Calu3 (cell line): ENCODE data around the gene TMEM126A. TPM values are rescaled to one million over a fixed set of nuclear protein-coding genes. Genes with fewer than 3 reads are reported as not detected.

Experiments
- BruUV-seq: library from RNA; stranded (reverse); fragments of 400-500 nt; replicated peaks from 2 replicates; lab custom pipeline; 2021; lab: Mats Ljungman, UMichigan
- CTCF ChIA-PET: fragments of 300-600 bp; sonication (Branson Sonifier 250); formaldehyde crosslinking; loops from one replicate; lab custom pipeline; 2022; ENCODE audit warnings: antibody characterized with exemption; lab: Charles Lee
- DNase-seq: peaks from one replicate; pipeline ENCODE4 v3.0.0; 2022
- H3K27ac Mint-ChIP-seq: one replicate; pipeline ENCODE4 v1.8.0; 2022; ENCODE audit warnings: mixed read lengths; ENCODE audit not compliant: unreplicated experiment
- H3K27me3 Mint-ChIP-seq: one replicate; pipeline ENCODE4 v1.8.0; 2022; ENCODE audit warnings: mixed read lengths; ENCODE audit not compliant: unreplicated experiment
- H3K36me3 Mint-ChIP-seq: one replicate; pipeline ENCODE4 v1.8.0; 2022; ENCODE audit warnings: mild to moderate bottlenecking, moderate library complexity, mixed read lengths; ENCODE audit not compliant: insufficient read depth, unreplicated experiment
- H3K4me1 Mint-ChIP-seq: one replicate; pipeline ENCODE4 v1.8.0; 2022; ENCODE audit warnings: mild to moderate bottlenecking, low read depth, mixed read lengths; ENCODE audit not compliant: unreplicated experiment
- H3K4me3 Mint-ChIP-seq: one replicate; pipeline ENCODE4 v1.8.0; 2022; ENCODE audit warnings: mild to moderate bottlenecking, low read depth, moderate library complexity, mixed read lengths; ENCODE audit not compliant: unreplicated experiment
- H3K9me3 Mint-ChIP-seq: one replicate; pipeline ENCODE4 v1.8.0; 2022; ENCODE audit warnings: low read depth, mixed read lengths; ENCODE audit not compliant: unreplicated experiment
- intact Hi-C: fragments of 100-400 bp; cut with micrococcal nuclease; formaldehyde crosslinking; loops from one replicate; pipeline ENCODE4 v1.10.0; 2022; ENCODE audit not compliant: unreplicated experiment
- total RNA-seq: library from RNA; stranded (reverse); gene quantifications from 2 replicates; pipeline ENCODE4 v1.2.3, GENCODE V29; 2022
- TF ChIP-seq, protein P1 (sequence below): fragments of 200-600 bp; IDR thresholded peaks from one replicate; pipeline ENCODE4 v1.8.0; 2022; ENCODE audit warnings: antibody characterized with exemption; ENCODE audit not compliant: unreplicated experiment

TMEM126A gene
- total RNA-seq, 1 experiment from 2014 or later: 22.9 TPM

DNA sequence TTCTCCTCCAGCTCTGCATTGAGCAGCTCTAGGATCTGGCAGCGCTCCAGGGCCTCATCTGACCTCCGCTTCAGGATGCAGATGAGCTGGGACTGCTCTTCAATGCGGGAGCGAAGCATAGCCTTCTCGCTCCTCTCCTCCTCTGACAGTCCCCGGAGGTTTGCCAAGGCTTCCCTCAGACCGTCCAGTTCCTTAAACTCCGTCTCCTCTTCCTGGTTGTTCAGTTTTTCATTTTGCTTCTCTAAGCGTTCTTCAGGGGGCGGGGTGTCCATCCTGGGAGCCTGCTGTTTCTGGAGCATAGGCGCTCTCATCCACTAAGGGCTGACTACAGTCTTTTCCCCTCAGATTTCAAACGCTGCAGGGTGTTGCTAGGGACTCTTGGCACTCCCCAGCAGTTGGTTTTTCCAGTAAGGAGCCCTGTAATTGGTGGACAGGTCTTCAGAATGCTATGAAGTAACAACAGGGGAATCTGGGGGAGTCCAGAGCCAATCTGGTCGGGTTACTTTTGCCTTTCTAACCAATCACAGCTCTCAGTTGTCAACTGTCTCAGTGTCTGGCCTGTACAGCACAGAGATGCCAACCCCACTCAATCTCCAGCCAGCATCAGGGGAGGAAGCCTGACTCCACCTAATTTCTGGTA is 38.2 kb downstream of the TMEM126A start, which contains the start of gene CCDC89:
Gene CCDC89 (minus strand): TSS at position 376 of the 640 bp plus-strand sequence. CDS start 65 bp downstream, at position 311.
- intact Hi-C loops: no loop called here
- Mint-ChIP-seq H3K4me1 (peaks cover 7% of the 10 kb centered on the region), H3K27me3 (no peaks in the 10 kb centered on the region), H3K36me3 (no peaks in the 10 kb centered on the region), H3K27ac (no peak within 1 kb of the TSS), H3K4me3 (no peak within 1 kb of the TSS), H3K9me3 (no peaks in the 10 kb centered on the region)
- no TSS peak for BruUV-seq
- no peak for DNase-seq
- CTCF ChIA-PET: no interaction called here
- TF ChIP-seq, protein P1, sequence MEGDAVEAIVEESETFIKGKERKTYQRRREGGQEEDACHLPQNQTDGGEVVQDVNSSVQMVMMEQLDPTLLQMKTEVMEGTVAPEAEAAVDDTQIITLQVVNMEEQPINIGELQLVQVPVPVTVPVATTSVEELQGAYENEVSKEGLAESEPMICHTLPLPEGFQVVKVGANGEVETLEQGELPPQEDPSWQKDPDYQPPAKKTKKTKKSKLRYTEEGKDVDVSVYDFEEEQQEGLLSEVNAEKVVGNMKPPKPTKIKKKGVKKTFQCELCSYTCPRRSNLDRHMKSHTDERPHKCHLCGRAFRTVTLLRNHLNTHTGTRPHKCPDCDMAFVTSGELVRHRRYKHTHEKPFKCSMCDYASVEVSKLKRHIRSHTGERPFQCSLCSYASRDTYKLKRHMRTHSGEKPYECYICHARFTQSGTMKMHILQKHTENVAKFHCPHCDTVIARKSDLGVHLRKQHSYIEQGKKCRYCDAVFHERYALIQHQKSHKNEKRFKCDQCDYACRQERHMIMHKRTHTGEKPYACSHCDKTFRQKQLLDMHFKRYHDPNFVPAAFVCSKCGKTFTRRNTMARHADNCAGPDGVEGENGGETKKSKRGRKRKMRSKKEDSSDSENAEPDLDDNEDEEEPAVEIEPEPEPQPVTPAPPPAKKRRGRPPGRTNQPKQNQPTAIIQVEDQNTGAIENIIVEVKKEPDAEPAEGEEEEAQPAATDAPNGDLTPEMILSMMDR: no peak

DNA sequence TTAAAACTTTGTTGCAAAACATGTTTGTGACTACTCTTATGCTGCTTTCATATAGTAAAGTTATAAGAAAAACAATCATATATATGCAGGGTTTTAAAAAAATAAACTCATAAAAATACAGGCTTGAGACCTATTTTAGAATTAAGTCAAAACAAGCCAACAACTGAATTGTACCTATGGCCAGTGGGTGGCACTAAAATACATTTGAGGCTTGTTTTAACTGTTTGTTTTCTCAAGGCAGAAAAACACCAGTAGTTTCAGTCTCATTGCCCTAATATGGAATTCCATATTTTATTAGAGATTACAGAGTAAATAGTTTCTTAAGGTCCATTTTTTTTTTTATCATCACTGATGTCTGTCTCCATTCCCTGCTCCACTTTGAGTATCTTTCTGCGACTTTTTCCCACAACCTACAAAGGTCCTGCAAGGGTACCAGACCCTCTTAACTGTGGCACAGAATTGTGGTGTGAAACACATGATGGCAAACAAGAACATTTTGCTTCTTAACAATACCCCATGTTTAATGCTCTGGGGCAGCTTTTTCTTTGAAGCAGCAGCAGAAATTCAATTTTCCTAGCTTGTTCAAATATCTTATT is 46.7 kb downstream of the TMEM126A start:
- H3K9me3 Mint-ChIP-seq: no peaks in the 10 kb centered on the region
- peaks cover 18% of the 10 kb centered on the region for H3K4me1 Mint-ChIP-seq
- no peak overlapping the region for H3K27ac Mint-ChIP-seq
- BruUV-seq: no TSS peak
- H3K4me3 Mint-ChIP-seq: no peak overlapping the region
- intact Hi-C loops: loop anchor here (2.0 to 10.0 kb wide), 2 partner anchors 50 to 130 kb away; no protein-coding TSS in a partner anchor
- CTCF ChIA-PET: no interaction called here
- DNase-seq: peak; percentile 6
- TF ChIP-seq, protein P1: no peak
- H3K27me3 Mint-ChIP-seq: no peaks in the 10 kb centered on the region
- H3K36me3 Mint-ChIP-seq: no peaks in the 10 kb centered on the region

DNA sequence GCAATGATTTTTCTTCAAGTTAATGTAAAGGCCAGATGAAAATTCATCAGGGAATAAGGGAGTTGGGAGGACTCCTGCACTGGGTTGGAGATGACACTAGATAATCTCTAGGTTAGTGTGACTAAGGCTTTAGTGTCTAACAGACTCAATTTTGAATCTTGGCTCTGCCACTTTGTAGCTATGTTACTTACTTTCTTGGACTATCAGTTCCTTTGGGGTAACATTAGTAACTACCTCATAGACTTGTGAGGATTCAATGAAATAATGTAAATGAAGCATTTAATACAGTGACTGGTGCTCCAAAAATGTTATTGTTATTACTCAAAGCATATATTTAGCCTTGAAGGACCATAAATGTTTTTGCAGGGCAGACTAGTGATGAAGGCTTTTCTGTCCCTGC is 47.8 kb downstream of the TMEM126A start:
- peaks cover 21% of the 10 kb centered on the region for H3K4me1 Mint-ChIP-seq
- TF ChIP-seq, protein P1: no peak
- no peaks in the 10 kb centered on the region for H3K36me3 Mint-ChIP-seq
- intact Hi-C loops: loop anchor here (2.0 to 10.0 kb wide), 2 partner anchors 49 to 129 kb away; no protein-coding TSS in a partner anchor
- DNase-seq: no peak
- CTCF ChIA-PET: no interaction called here
- H3K9me3 Mint-ChIP-seq: no peaks in the 10 kb centered on the region
- BruUV-seq: no TSS peak
- no peak overlapping the region for H3K4me3 Mint-ChIP-seq
- H3K27me3 Mint-ChIP-seq: no peaks in the 10 kb centered on the region
- no peak overlapping the region for H3K27ac Mint-ChIP-seq

DNA sequence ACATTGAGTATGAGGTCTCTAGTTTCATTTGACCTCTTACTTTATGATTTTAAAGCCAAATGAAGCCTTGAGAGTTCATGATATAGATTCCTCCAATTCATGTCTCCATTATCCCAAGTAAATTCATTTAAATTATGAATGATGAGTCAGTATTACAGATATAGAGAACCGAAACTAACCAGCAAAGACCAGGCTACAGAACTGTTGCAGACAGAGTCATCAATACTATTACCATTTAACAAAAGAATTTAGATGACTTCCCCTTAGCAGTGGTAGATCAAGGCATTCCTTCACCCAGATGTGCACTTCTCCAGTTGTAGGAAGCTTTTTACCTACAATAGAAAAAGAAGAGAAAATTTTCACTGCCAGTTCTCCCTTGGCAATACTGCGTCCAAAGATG is 50.0 kb downstream of the TMEM126A start:
- TF ChIP-seq, protein P1: no peak

More for the DNA sequence above, 50.0 kb downstream of the TMEM126A start:
- no peak for DNase-seq
- H3K27me3 Mint-ChIP-seq: no peaks in the 10 kb centered on the region
- H3K9me3 Mint-ChIP-seq: no peaks in the 10 kb centered on the region
- H3K4me3 Mint-ChIP-seq: no peak overlapping the region
- intact Hi-C loops: loop anchor here (10.0 kb wide), 1 partner anchor 47 kb away; no protein-coding TSS in a partner anchor
- BruUV-seq: no TSS peak
- peaks cover 8% of the 10 kb centered on the region for H3K4me1 Mint-ChIP-seq
- H3K27ac Mint-ChIP-seq: no peak overlapping the region
- no peaks in the 10 kb centered on the region for H3K36me3 Mint-ChIP-seq
- CTCF ChIA-PET: no interaction called here
